ENCODE data around the gene SST. TPM values are rescaled to one million over a fixed set of nuclear protein-coding genes. Genes with fewer than 3 reads are reported as not detected.

Gene SST
- total RNA-seq, 1 experiment from 2014 or later: not detected

DNA sequence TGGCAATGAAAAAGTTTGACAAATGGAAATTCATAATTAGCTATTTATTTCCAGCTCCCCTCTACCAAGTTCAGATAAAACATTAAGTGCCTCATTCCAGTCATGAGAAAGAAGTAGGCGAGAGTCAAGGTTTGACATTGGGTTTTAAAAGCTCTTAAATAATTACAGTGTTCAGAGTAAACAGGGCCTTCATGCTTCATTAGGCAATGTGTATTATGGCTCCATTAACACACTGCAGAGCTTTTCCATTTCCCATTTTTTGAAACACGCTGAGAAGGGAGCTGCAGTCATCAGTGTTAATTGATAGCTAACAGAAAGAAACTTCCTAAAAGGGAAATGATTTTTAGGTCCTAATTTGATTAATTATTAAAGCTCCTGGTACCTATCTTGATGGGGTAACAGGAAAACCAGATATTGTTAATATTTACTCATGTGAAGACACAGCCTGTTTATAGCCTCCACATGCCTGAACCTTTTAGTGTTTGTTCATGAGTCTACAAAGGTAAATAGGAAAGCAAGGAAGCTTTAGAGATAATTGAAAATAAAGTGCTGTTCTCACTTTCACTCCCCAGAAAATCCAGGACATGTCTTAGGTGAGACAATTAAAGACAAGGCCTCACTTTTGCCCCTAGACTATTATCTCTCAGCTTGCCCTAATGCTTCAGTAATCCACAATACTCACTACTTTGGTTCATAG lies 28.7 kb downstream of the SST start:
- ATAC-seq (no peak), DNase-seq (ENCODE audit: low read depth, low spot score) (no peak)
- Histone ChIP-seq H3K79me2 (ENCODE audit: insufficient read depth, low read length) (no peaks in the 10 kb centered on the region), H4K20me1 (ENCODE audit: insufficient read depth) (no peaks in the 10 kb centered on the region), H3K9ac (ENCODE audit: low read length) (no peak overlapping the region), H3K4me1 (ENCODE audit: control insufficient read depth in 1 of 2, insufficient read depth in 2 of 2, low read length in 2 of 2) (no peaks in the 10 kb centered on the region), H3K9me2 (ENCODE audit: insufficient read depth) (no peaks in the 10 kb centered on the region), H3K4me3 (replicated peaks in 1 of 2; ENCODE audit: low read depth in 1 of 2, low read length in 2 of 2) (no peak overlapping the region), H3K36me3 (ENCODE audit: control insufficient read depth in 1 of 2, insufficient read depth in 2 of 2, low read length in 2 of 2) (no peaks in the 10 kb centered on the region), H3K27me3 (ENCODE audit: insufficient read depth, low read length) (peaks cover 7% of the 10 kb centered on the region; the same call in 1 of the 2 replicates), H2AFZ (ENCODE audit: low read depth, low read length, poor library complexity, severe bottlenecking) (no peak overlapping the region), H3K27ac (ENCODE audit: low read depth, low read length) (no peak overlapping the region), H3K9me3 (ENCODE audit: control insufficient read depth in 1 of 2, insufficient read depth in 1 of 2, low read depth in 1 of 2, low read length in 2 of 2) (no peaks in the 10 kb centered on the region), H3K4me2 (ENCODE audit: low read length) (no peak overlapping the region)
- CTCF ChIA-PET: interaction anchor here (1.3 kb wide), 1 partner anchor 25 kb away, joined by 4 read pairs; no protein-coding TSS in a partner anchor
- intact Hi-C loops (cut with micrococcal nuclease): no loop called here
- no TSS peak for BruUV-seq (replicated peaks)
- RAD21 ChIA-PET (ENCODE audit: low non-redundant PET in 1 of 2, low total read pairs in 2 of 2, uncharacterized antibody in 2 of 2, unreplicated experiment in 2 of 2): no interaction called here
- POLR2A ChIA-PET: interaction anchor here (0.8 kb wide), 1 partner anchor 11 kb away, joined by 3 read pairs; no protein-coding TSS in a partner anchor
- TF ChIP-seq CEBPB (IDR thresholded peaks at IDR 0.05; ENCODE audit: low read depth): no peak
- no peak for TF ChIP-seq RAD21 (IDR thresholded peaks at IDR 0.05; ENCODE audit: low read depth)
- TF ChIP-seq ELF1 (IDR thresholded peaks at IDR 0.05; ENCODE audit: borderline replicate concordance, low read depth): no peak
- no peak for TF ChIP-seq ZBTB33 (IDR thresholded peaks at IDR 0.05; ENCODE audit: extremely low read depth, insufficient replicate concordance, low read length)
- no peak for TF ChIP-seq SP1 (IDR thresholded peaks at IDR 0.05; ENCODE audit: low read depth)
- no peak for TF ChIP-seq ZFX (IDR thresholded peaks at IDR 0.05)
- no peak for TF ChIP-seq YY1 (IDR thresholded peaks at IDR 0.05; ENCODE audit: extremely low read depth, insufficient replicate concordance, low read depth, low read length)
- no peak for TF ChIP-seq POLR2AphosphoS5 (IDR thresholded peaks at IDR 0.05; ENCODE audit: low read depth, low read length)
- TF ChIP-seq SIN3A (IDR thresholded peaks at IDR 0.05; ENCODE audit: low read depth): no peak
